ENCODE data around the gene GIGYF2. TPM values are rescaled to one million over a fixed set of nuclear protein-coding genes. Genes with fewer than 3 reads are reported as not detected.

GIGYF2 gene
- total and polyA plus RNA-seq, 2 of the 13 experiments (the other 11 are each of a cell fraction or from before 2014, with no cell fraction given): 44.9 to 73.5 TPM

DNA sequence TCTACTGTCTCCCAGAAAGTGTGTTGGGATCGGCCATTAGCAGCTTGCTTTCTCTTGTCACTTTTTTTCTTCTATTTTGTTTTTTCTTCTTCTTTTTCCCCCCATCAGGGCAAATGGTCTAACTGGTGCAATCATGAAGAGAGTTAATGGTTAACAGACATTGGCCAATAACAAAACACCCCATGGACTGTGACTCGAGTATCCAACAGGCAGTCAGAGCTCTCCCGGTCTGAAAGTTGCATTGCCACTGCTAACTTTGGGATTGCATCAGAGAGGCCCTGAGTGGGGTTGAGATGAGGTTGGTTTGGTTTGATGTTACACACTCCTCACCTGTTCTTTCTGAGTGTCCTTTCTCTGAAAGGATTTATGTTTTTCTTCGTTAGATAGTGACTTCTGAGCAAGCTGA lies 160.0 kb downstream of the GIGYF2 start (continued):
- no peak for TF ChIP-seq ZNF687 (CRISPR knock-in tag; IDR thresholded peaks at IDR 0.05)
- TF ChIP-seq ZNF34 (CRISPR knock-in tag; IDR thresholded peaks at IDR 0.05; ENCODE audit: borderline replicate concordance): no peak
- TF ChIP-seq JUN (CRISPR knock-in tag; IDR thresholded peaks at IDR 0.05): no peak
- peak; percentile 57; the same call in 1 of the 2 replicates for TF ChIP-seq ZNF746 (CRISPR knock-in tag; IDR thresholded peaks at IDR 0.05)
- no peak for TF ChIP-seq ZNF563 (CRISPR knock-in tag; IDR thresholded peaks at IDR 0.05)
- TF ChIP-seq, protein P1, sequence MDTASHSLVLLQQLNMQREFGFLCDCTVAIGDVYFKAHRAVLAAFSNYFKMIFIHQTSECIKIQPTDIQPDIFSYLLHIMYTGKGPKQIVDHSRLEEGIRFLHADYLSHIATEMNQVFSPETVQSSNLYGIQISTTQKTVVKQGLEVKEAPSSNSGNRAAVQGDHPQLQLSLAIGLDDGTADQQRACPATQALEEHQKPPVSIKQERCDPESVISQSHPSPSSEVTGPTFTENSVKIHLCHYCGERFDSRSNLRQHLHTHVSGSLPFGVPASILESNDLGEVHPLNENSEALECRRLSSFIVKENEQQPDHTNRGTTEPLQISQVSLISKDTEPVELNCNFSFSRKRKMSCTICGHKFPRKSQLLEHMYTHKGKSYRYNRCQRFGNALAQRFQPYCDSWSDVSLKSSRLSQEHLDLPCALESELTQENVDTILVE (CRISPR knock-in tag; IDR thresholded peaks at IDR 0.05): peak; percentile 84
- TF ChIP-seq, protein P2, sequence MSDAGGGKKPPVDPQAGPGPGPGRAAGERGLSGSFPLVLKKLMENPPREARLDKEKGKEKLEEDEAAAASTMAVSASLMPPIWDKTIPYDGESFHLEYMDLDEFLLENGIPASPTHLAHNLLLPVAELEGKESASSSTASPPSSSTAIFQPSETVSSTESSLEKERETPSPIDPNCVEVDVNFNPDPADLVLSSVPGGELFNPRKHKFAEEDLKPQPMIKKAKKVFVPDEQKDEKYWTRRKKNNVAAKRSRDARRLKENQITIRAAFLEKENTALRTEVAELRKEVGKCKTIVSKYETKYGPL (CRISPR knock-in tag; IDR thresholded peaks at IDR 0.05): no peak; the same call in 1 of the 2 replicates
- TF ChIP-seq, protein P3, sequence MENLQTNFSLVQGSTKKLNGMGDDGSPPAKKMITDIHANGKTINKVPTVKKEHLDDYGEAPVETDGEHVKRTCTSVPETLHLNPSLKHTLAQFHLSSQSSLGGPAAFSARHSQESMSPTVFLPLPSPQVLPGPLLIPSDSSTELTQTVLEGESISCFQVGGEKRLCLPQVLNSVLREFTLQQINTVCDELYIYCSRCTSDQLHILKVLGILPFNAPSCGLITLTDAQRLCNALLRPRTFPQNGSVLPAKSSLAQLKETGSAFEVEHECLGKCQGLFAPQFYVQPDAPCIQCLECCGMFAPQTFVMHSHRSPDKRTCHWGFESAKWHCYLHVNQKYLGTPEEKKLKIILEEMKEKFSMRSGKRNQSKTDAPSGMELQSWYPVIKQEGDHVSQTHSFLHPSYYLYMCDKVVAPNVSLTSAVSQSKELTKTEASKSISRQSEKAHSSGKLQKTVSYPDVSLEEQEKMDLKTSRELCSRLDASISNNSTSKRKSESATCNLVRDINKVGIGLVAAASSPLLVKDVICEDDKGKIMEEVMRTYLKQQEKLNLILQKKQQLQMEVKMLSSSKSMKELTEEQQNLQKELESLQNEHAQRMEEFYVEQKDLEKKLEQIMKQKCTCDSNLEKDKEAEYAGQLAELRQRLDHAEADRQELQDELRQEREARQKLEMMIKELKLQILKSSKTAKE (CRISPR knock-in tag; IDR thresholded peaks at IDR 0.05; ENCODE audit: borderline replicate concordance): no peak
- TF ChIP-seq TFDP1 (CRISPR knock-in tag; IDR thresholded peaks at IDR 0.05; ENCODE audit: borderline replicate concordance): peak; percentile 61; the same call in 1 of the 2 replicates
- TF ChIP-seq, protein P4, sequence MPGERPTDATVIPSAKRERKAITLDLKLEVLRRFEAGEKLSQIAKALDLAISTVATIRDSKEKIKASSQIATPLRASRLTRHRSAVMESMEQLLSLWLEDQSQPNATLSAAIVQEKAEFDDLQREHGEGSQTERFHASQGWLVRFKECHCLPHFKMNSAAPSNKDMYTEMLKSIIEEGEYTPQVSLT (CRISPR knock-in tag; IDR thresholded peaks at IDR 0.05; ENCODE audit: borderline replicate concordance, low read depth): no peak
- no peak for TF ChIP-seq ZNF737 (CRISPR knock-in tag; IDR thresholded peaks at IDR 0.05; ENCODE audit: borderline replicate concordance)
- no peak for TF ChIP-seq MTA3 (CRISPR knock-in tag; IDR thresholded peaks at IDR 0.05)
- no peak for TF ChIP-seq MED13 (CRISPR knock-in tag; IDR thresholded peaks at IDR 0.05)
- TF ChIP-seq KAT8 (CRISPR knock-in tag; IDR thresholded peaks at IDR 0.05): peak; percentile 80
- TF ChIP-seq, protein P5, sequence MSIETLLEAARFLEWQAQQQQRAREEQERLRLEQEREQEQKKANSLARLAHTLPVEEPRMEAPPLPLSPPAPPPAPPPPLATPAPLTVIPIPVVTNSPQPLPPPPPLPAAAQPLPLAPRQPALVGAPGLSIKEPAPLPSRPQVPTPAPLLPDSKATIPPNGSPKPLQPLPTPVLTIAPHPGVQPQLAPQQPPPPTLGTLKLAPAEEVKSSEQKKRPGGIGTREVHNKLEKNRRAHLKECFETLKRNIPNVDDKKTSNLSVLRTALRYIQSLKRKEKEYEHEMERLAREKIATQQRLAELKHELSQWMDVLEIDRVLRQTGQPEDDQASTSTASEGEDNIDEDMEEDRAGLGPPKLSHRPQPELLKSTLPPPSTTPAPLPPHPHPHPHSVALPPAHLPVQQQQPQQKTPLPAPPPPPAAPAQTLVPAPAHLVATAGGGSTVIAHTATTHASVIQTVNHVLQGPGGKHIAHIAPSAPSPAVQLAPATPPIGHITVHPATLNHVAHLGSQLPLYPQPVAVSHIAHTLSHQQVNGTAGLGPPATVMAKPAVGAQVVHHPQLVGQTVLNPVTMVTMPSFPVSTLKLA (IDR thresholded peaks at IDR 0.05): 0 out of 2 replicates have a peak, but pooled peaks have one; percentile 17
- TF ChIP-seq PCBP1 (IDR thresholded peaks at IDR 0.05; ENCODE audit: borderline replicate concordance, low read depth, low read length): no peak
- peak; percentile 56; the same call in 1 of the 2 replicates for TF ChIP-seq HOXA5 (CRISPR knock-in tag; IDR thresholded peaks at IDR 0.05)
- TF ChIP-seq EEA1 (CRISPR knock-in tag; IDR thresholded peaks at IDR 0.05; ENCODE audit: borderline replicate concordance): no peak
- no peak for TF ChIP-seq SP4 (CRISPR knock-in tag; IDR thresholded peaks at IDR 0.05)
